ENCODE results near the gene FAHD2A. TPM values are rescaled to one million over a fixed set of nuclear protein-coding genes. Genes with fewer than 3 reads are reported as not detected.
"Not testable (repeated sequence)": the region's sequence is repeated elsewhere in the genome, so short reads cannot be mapped to it uniquely, and the experiment has no call there.

Gene FAHD2A
- total RNA-seq, 2 donors from 2014 or later = 22.8 to 31.4 TPM

- H3K4me3 Mint-ChIP-seq = no peak overlapping the region
- no peak overlapping the region for H3K27ac Mint-ChIP-seq
- H3K36me3 Mint-ChIP-seq = no peaks in the 10 kb centered on the region
- peaks cover 17 to 24% of the 10 kb centered on the region in 2 donors for H3K27me3 Mint-ChIP-seq
- ATAC-seq = no peak
- DNase-seq (ENCODE audit: low spot score) = peak; percentile 31
- no peaks in the 10 kb centered on the region for H3K4me1 Mint-ChIP-seq (ENCODE audit: low read depth in 2 of 2)
- H3K9me3 Mint-ChIP-seq = no peaks in the 10 kb centered on the region
These were observed 40.0 kb upstream of the FAHD2A start for GRCh38 chr2:95362486-95362885.

DNA sequence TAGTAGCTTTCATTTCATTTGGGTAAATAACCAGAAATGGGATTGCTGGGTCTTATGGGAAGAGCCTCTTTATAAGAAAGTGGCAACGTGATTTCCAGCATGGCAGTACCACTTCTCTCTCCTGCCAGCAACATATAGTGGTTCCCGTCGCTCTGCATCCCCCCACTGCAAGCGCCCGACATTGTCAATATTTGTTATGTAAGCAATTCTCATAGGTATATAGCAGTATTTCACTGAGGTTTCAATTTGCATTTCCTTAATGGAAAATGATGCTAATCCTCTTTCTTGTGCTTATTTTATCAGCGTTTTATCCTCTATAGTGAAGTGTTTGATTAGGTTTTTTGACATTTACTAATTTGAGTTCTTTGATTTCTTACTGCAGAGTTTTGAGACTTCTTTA lies 36.0 kb upstream of the FAHD2A start:
- ATAC-seq (no peak), DNase-seq (ENCODE audit: low spot score) (no peak)
- Mint-ChIP-seq H3K27ac (no peak overlapping the region), H3K27me3 (peaks cover 18 to 42% of the 10 kb centered on the region in 2 donors), H3K4me3 (no peak overlapping the region), H3K9me3 (no peaks in the 10 kb centered on the region), H3K36me3 (no peaks in the 10 kb centered on the region), H3K4me1 (ENCODE audit: low read depth in 2 of 2) (no peaks in the 10 kb centered on the region)

GRCh38 chr2:95372216-95372829 lies 30.2 kb upstream of the FAHD2A start:
- no peak overlapping the region for H3K4me3 Mint-ChIP-seq
- DNase-seq (ENCODE audit: low spot score) (peak; percentile 41), ATAC-seq (peak in 1 of 2 donors; percentile 17)
- no peaks in the 10 kb centered on the region for H3K9me3 Mint-ChIP-seq
- peaks cover 14 to 34% of the 10 kb centered on the region in 2 donors for H3K27me3 Mint-ChIP-seq
- no peaks in the 10 kb centered on the region for H3K4me1 Mint-ChIP-seq (ENCODE audit: low read depth in 2 of 2)
- H3K36me3 Mint-ChIP-seq = no peaks in the 10 kb centered on the region
- H3K27ac Mint-ChIP-seq = no peak overlapping the region

- peak in 1 of 2 donors; percentile 17 for ATAC-seq
- H3K36me3 Mint-ChIP-seq = no peaks in the 10 kb centered on the region
- no peak overlapping the region for H3K4me3 Mint-ChIP-seq
- H3K4me1 Mint-ChIP-seq (ENCODE audit: low read depth in 2 of 2) = no peaks in the 10 kb centered on the region
- H3K9me3 Mint-ChIP-seq = no peaks in the 10 kb centered on the region
- no peak overlapping the region for H3K27ac Mint-ChIP-seq
- peak; percentile 22 for DNase-seq (ENCODE audit: low spot score)
- H3K27me3 Mint-ChIP-seq = peaks cover 14 to 34% of the 10 kb centered on the region in 2 donors
These were observed 29.7 kb upstream of the FAHD2A start for GRCh38 chr2:95372845-95373244.

GRCh38 chr2:95374029-95374428 lies 28.5 kb upstream of the FAHD2A start:
- peaks cover 10 to 26% of the 10 kb centered on the region in 2 donors for H3K27me3 Mint-ChIP-seq
- no peaks in the 10 kb centered on the region for H3K9me3 Mint-ChIP-seq
- ATAC-seq (peak in 1 of 2 donors; percentile 7), DNase-seq (ENCODE audit: low spot score) (no peak)
- no peaks in the 10 kb centered on the region for H3K4me1 Mint-ChIP-seq (ENCODE audit: low read depth in 2 of 2)
- no peak overlapping the region for H3K27ac Mint-ChIP-seq
- H3K4me3 Mint-ChIP-seq = no peak overlapping the region
- no peaks in the 10 kb centered on the region for H3K36me3 Mint-ChIP-seq

GRCh38 chr2:95374451-95374920 lies 28.0 kb upstream of the FAHD2A start:
- ATAC-seq (no peak), DNase-seq (ENCODE audit: low spot score) (no peak)
- H3K27me3 Mint-ChIP-seq = peaks cover 10 to 23% of the 10 kb centered on the region in 2 donors
- no peaks in the 10 kb centered on the region for H3K4me1 Mint-ChIP-seq (ENCODE audit: low read depth in 2 of 2)
- H3K4me3 Mint-ChIP-seq = no peak overlapping the region
- no peaks in the 10 kb centered on the region for H3K9me3 Mint-ChIP-seq
- H3K36me3 Mint-ChIP-seq = no peaks in the 10 kb centered on the region
- H3K27ac Mint-ChIP-seq = no peak overlapping the region

DNA sequence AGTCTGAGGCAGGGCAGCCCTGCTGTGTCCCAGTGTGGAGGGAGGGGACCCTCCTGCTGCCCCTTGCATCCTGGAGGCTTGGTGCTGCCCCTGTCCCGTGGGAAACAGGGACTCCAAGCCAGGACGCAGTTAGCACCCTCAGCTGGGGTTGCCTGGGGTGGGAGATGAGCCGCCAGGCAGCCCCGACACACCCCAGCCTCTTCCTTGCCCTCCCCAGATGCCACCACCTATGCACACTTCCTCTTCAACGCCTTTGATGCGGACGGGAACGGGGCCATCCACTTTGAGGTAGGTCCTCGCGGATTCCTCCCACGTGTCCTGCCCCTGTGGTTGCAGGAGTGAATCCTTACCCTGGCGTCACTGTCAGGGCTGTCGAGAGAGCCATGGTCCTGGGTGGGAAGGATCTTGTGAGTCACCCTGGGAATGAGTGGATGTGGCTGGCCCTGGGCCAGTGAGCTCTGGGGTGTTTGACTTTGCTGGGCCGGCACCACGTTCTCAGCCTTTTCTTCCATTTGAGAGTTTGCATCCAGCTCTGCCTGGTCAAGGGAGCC lies 27.5 kb upstream of the FAHD2A start:
- peaks cover 10 to 27% of the 10 kb centered on the region in 2 donors for H3K27me3 Mint-ChIP-seq
- H3K4me3 Mint-ChIP-seq = no peak overlapping the region
- DNase-seq (ENCODE audit: low spot score) (no peak), ATAC-seq (no peak)
- H3K9me3 Mint-ChIP-seq = no peaks in the 10 kb centered on the region
- no peaks in the 10 kb centered on the region for H3K36me3 Mint-ChIP-seq
- H3K4me1 Mint-ChIP-seq (ENCODE audit: low read depth in 2 of 2) = no peaks in the 10 kb centered on the region
- no peak overlapping the region for H3K27ac Mint-ChIP-seq

DNA sequence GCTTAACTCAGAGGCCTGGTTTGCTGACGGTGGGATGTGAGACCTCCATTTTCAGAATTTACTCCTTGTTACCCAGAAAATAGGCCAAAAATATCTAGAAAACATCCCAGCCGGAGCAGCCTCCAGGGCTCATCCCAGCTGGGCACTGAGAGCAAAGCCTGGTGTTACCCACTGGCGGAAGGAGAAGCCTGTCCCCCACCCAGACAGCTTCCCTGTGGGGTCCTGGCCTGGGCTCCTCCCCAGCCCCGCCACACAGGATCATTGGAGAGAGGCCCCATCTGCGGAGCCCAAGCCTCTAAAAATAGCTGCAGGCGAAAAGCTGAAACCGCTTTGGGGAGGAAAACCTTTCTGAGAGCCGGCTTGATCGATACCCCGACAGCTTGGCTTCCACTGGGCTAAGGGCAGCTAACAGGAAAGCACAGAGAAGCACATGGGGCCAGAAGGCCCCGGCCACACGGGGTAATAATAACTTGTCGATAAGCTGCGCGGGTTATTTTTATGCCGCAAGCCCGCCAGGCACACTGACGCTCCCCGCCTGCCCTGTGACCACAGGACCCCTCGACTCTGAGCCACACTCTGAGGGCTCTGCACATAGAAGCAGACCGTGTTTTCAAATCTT lies 26.9 kb upstream of the FAHD2A start:
- H3K27ac Mint-ChIP-seq = no peak overlapping the region
- peaks cover 10 to 26% of the 10 kb centered on the region in 2 donors for H3K27me3 Mint-ChIP-seq
- no peaks in the 10 kb centered on the region for H3K36me3 Mint-ChIP-seq
- ATAC-seq (peak in 1 of 2 donors; percentile 4), DNase-seq (ENCODE audit: low spot score) (no peak)
- no peaks in the 10 kb centered on the region for H3K9me3 Mint-ChIP-seq
- H3K4me1 Mint-ChIP-seq (ENCODE audit: low read depth in 2 of 2) = no peaks in the 10 kb centered on the region
- no peak overlapping the region for H3K4me3 Mint-ChIP-seq

GRCh38 chr2:95376311-95377215 lies 25.9 kb upstream of the FAHD2A start:
- peaks cover 8 to 19% of the 10 kb centered on the region in 2 donors for H3K27me3 Mint-ChIP-seq
- no peaks in the 10 kb centered on the region for H3K36me3 Mint-ChIP-seq
- H3K4me3 Mint-ChIP-seq = no peak overlapping the region
- no peaks in the 10 kb centered on the region for H3K4me1 Mint-ChIP-seq (ENCODE audit: low read depth in 2 of 2)
- H3K27ac Mint-ChIP-seq = no peak overlapping the region
- ATAC-seq = peak in 1 of 2 donors; percentile 21
- no peaks in the 10 kb centered on the region for H3K9me3 Mint-ChIP-seq
- DNase-seq (ENCODE audit: low spot score) = no peak

DNA sequence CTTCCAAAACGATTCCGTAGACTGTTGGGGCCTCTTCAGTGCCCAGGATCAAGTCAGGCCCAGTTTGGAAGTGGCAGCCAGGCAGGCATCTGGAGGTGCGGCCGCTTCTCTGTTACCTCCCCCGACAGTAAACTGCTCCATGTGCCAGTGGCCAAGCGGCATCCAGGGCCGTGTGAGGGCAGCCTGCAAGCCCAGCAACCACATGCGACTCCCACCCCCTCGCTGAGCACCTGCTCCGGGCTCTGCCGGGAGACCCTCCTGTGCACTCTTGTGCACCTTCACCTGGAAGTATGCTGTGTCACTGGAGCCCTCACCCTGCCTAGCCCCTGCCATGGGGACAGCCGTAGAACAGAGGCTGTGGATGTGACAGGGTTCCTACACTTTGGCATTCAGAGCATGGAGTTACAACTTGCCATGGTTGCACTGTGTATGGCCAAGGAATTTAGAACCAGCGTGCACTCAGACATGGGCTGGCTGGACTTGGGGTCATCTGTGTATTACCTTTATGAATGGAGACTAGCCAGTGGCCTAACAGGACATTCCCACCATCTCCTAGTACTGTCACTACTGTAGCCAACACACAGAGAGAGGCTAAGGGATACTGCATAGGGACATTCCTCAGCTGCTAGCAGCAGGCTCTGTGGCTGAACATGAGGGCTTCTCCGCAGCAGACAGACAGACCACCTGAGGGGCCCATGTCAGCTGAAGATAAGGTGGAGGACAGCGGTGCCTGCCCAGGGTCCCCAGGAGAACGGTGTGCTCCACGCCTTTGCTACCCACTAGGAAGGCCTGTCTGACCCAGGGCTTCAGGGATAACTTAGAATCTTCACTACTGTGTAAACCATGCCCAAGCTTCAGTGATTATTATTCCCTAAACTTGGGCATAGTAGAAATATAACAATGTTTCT lies 25.0 kb upstream of the FAHD2A start:
- Mint-ChIP-seq H3K36me3 (no peaks in the 10 kb centered on the region), H3K4me1 (ENCODE audit: low read depth in 2 of 2) (no peaks in the 10 kb centered on the region), H3K9me3 (no peaks in the 10 kb centered on the region), H3K4me3 (no peak overlapping the region), H3K27me3 (peaks cover 3 to 13% of the 10 kb centered on the region in 2 donors), H3K27ac (no peak overlapping the region)
- no peak for ATAC-seq
- no peak for DNase-seq (ENCODE audit: low spot score)

DNA sequence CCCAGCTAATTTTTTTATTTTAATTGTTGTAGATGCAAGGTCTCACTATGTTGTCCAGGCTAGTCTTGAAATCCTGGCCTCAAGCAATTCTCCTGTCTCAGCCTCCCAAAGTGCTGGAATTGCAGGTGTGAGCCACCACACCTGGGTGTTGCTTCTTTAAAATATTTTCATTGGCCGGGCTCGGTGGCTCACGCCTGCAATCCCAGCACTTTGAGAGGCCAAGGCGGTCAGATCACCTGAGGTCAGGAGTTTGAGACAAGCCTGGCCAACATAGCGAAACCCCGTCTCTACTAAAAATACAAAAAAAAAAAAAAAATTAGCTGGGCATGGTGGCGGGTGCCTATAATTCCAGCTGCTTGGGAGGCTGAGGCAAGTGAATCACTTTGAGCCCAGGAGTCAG lies 24.2 kb upstream of the FAHD2A start:
- not testable (repeated sequence) for H3K36me3 Mint-ChIP-seq; ATAC-seq; DNase-seq (ENCODE audit: low spot score); H3K9me3 Mint-ChIP-seq; H3K27ac Mint-ChIP-seq; H3K4me3 Mint-ChIP-seq; H3K4me1 Mint-ChIP-seq (ENCODE audit: low read depth in 2 of 2)
- H3K27me3 Mint-ChIP-seq = peaks cover 2 to 10% of the 10 kb centered on the region in 2 donors

DNA sequence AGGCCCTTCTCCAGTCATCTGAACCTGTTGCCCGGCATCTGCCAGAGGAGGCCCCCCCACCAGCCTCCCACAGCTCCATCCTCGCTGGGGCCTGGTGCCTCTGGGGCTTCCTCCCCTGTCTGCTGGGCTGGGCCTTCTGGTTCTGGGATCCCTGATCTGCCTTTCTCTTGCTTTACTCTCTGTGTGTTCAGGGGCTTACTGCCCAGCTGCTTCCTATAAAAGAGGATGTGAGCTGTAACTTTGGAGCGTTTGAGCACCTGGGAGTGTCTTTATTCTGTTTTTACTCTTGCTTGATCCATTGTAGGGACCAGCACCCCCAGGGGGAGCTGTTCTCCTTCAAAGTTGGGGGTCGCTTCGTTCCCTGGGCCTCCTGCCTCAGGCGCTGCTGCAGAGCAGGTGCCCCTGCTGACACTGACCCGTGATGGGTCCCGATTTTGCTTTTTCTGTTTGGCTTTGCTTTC lies 23.1 kb upstream of the FAHD2A start:
- Mint-ChIP-seq H3K27ac (no peak overlapping the region), H3K36me3 (no peaks in the 10 kb centered on the region), H3K4me3 (no peak overlapping the region), H3K4me1 (ENCODE audit: low read depth in 2 of 2) (no peaks in the 10 kb centered on the region), H3K9me3 (no peaks in the 10 kb centered on the region), H3K27me3 (peaks cover 2 to 10% of the 10 kb centered on the region in 2 donors)
- DNase-seq (ENCODE audit: low spot score) (no peak), ATAC-seq (no peak)

DNA sequence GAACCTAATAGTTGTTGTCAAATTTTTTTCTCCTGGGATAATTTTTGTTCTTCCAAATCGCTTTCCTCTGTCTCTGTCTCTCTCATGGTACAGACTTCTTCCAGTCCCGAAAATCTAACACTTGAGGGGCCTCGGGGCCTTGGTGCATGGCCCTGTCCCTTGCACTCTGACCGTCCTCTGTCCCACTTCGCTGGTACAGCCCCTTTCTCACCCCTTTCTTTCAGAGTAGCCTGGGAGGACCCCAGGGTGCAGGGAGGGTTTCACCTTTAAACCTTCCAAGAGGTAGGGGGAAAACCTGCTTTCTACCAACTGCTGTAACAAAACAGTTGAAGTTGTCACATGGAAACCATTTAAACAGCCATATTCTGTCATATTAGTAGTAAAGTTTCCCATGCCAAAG lies 22.2 kb upstream of the FAHD2A start:
- Mint-ChIP-seq H3K27ac (no peak overlapping the region), H3K36me3 (no peaks in the 10 kb centered on the region), H3K4me3 (no peak overlapping the region), H3K27me3 (peaks cover 2 to 10% of the 10 kb centered on the region in 2 donors), H3K4me1 (ENCODE audit: low read depth in 2 of 2) (no peaks in the 10 kb centered on the region), H3K9me3 (no peaks in the 10 kb centered on the region)
- no peak for DNase-seq (ENCODE audit: low spot score)
- no peak for ATAC-seq

Measured in natural killer cell treated with Interleukin-12 subunit alpha and Interleukin-12 subunit beta and Interleukin-15 and Interleukin-18, amount 100 ng/mL, for 72 hours (primary cell).